HG02884 (cell line): Measurements from ENCODE around the gene RAN.
"Not testable (repeated sequence)": the region's sequence is repeated elsewhere in the genome, so short reads cannot be mapped to it uniquely, and the experiment has no call there.

ENCODE experiments used
- ATAC-seq: cut with Tn5 transposase; IDR thresholded peaks from one replicate; pipeline ENCODE4 v1.9.1; 2021; ENCODE audit warnings: mild to moderate bottlenecking, moderate library complexity; ENCODE audit not compliant: unreplicated experiment

Gene RAN

GRCh38 chr12:130849561-130850417 lies 22.1 kb upstream of the RAN start:
- no peak for ATAC-seq

- ATAC-seq = no peak
These were observed 21.3 kb upstream of the RAN start for GRCh38 chr12:130850418-130851021.

- no peak for ATAC-seq
These were observed 15.8 kb upstream of the RAN start for GRCh38 chr12:130856088-130856487.

GRCh38 chr12:130858084-130858483 lies 13.8 kb upstream of the RAN start:
- ATAC-seq = no peak

GRCh38 chr12:130859161-130859560 lies 12.7 kb upstream of the RAN start:
- no peak for ATAC-seq

- no peak for ATAC-seq
These were observed 11.6 kb upstream of the RAN start for GRCh38 chr12:130860311-130860710.

- no peak for ATAC-seq
These were observed 9.7 kb upstream of the RAN start for GRCh38 chr12:130862161-130862560.

- ATAC-seq = not testable (repeated sequence)
These were observed 9.1 kb upstream of the RAN start for GRCh38 chr12:130862771-130863170.

- ATAC-seq = no peak
These were observed 8.6 kb upstream of the RAN start for GRCh38 chr12:130863298-130863697.

- no peak for ATAC-seq
These were observed 3.5 kb upstream of the RAN start for GRCh38 chr12:130868412-130868811.

- peak; percentile 50 for ATAC-seq
These were observed 1.2 kb upstream of the RAN start for GRCh38 chr12:130870442-130871285.

GRCh38 chr12:130872179-130873096 lies 572 bp downstream of the RAN start:
- peak; percentile 28 for ATAC-seq

- no peak for ATAC-seq
These were observed 1.4 kb downstream of the RAN start for GRCh38 chr12:130873106-130873795.

- ATAC-seq = no peak
These were observed 2.0 kb downstream of the RAN start for GRCh38 chr12:130873825-130874224.

- no peak for ATAC-seq
These were observed 2.8 kb downstream of the RAN start for GRCh38 chr12:130874696-130875095.

- no peak for ATAC-seq
These were observed 3.3 kb downstream of the RAN start for GRCh38 chr12:130875193-130875592.

GRCh38 chr12:130875708-130876107 lies 3.8 kb downstream of the RAN start:
- not testable (repeated sequence) for ATAC-seq

- ATAC-seq = no peak
These were observed 4.4 kb downstream of the RAN start for GRCh38 chr12:130876297-130876696.

- ATAC-seq = no peak
These were observed 4.9 kb downstream of the RAN start for GRCh38 chr12:130876758-130877157.

GRCh38 chr12:130877333-130877732 lies 5.5 kb downstream of the RAN start:
- ATAC-seq = no peak
